Nucleus accumbens (tissue), 56 donors: ENCODE data around the gene HACD4.

Source experiments
- DNase-seq, 56 donors: peaks; one replicate each; lab custom pipeline; 2025; lab: John Stamatoyannopoulos, UW

The HACD4 gene

GRCh38 chr9:21031091-21031807 lies at the start of gene HACD4:
Gene HACD4 (minus strand): TSS chr9:21031640. CDS start chr9:21031590, 50 bp downstream.
- peak in 46 of 56 donors; percentile 2 to 70 (median 34) for DNase-seq

GRCh38 chr9:21080793-21081192 lies 49.4 kb upstream of the HACD4 start:
- no peak for DNase-seq

GRCh38 chr9:21078702-21079101 lies 47.3 kb upstream of the HACD4 start:
- DNase-seq, result no peak

GRCh38 chr9:21077781-21078180 lies 46.3 kb upstream of the HACD4 start, which contains the start of gene IFNB1:
Gene IFNB1 (minus strand): TSS chr9:21077942. CDS start chr9:21077869, 73 bp downstream.
- no peak for DNase-seq

- no peak for DNase-seq
Measured at GRCh38 chr9:21075484-21075883, 44.0 kb upstream of the HACD4 start.

GRCh38 chr9:21070906-21071305 lies 39.5 kb upstream of the HACD4 start:
- DNase-seq, result no peak

- peak in 18 of 56 donors; percentile 2 to 47 (median 10) for DNase-seq
Measured at GRCh38 chr9:21070171-21070571, 38.7 kb upstream of the HACD4 start.

GRCh38 chr9:21060919-21061561 lies 29.6 kb upstream of the HACD4 start:
- DNase-seq, result no peak

GRCh38 chr9:21056931-21057330 lies 25.5 kb upstream of the HACD4 start:
- DNase-seq, result no peak

GRCh38 chr9:21053851-21054250 lies 22.4 kb upstream of the HACD4 start:
- DNase-seq, result no peak

GRCh38 chr9:21047281-21047691 lies 15.8 kb upstream of the HACD4 start:
- DNase-seq, result no peak

- DNase-seq, result no peak
Measured at GRCh38 chr9:21043841-21044240, 12.4 kb upstream of the HACD4 start.

GRCh38 chr9:21042466-21042865 lies 11.0 kb upstream of the HACD4 start:
- no peak for DNase-seq

GRCh38 chr9:21039302-21039701 lies 7.9 kb upstream of the HACD4 start:
- DNase-seq, result no peak

- no peak for DNase-seq
Measured at GRCh38 chr9:21037278-21037677, 5.8 kb upstream of the HACD4 start.

GRCh38 chr9:21031808-21032183 lies 356 bp upstream of the HACD4 start:
- DNase-seq, result no peak

- peak in 5 of 56 donors; percentile 6 to 34 (median 18) for DNase-seq
Measured at GRCh38 chr9:21030389-21031035, 928 bp downstream of the HACD4 start.

- DNase-seq, result no peak
Measured at GRCh38 chr9:21029661-21030060, 1.8 kb downstream of the HACD4 start.

- no peak for DNase-seq
Measured at GRCh38 chr9:21028466-21028865, 3.0 kb downstream of the HACD4 start.

GRCh38 chr9:21027295-21027694 lies 4.1 kb downstream of the HACD4 start:
- no peak for DNase-seq

- no peak for DNase-seq
Measured at GRCh38 chr9:21023861-21024260, 7.6 kb downstream of the HACD4 start.

GRCh38 chr9:21018177-21018576 lies 13.3 kb downstream of the HACD4 start:
- DNase-seq, result no peak
